GM03348 (cell line): Measurements from ENCODE around the gene PCDHB12.
A peak's percentile ranks its signal among the peaks of the same experiment; 100 is the strongest.
"Not testable (repeated sequence)": the region's sequence is repeated elsewhere in the genome, so short reads cannot be mapped to it uniquely, and the experiment has no call there.

ENCODE experiments used
- DNase-seq: peaks from one replicate; pipeline ENCODE4 v3.0.0; 2012; ENCODE audit warnings: low spot score

PCDHB12 gene

GRCh38 chr5:141208478-141208877 is at the start of gene PCDHB12:
Gene PCDHB12 (plus strand): TSS chr5:141208719. CDS start chr5:141208908, 189 bp downstream.
- peak; percentile 33 for DNase-seq

- peak; percentile 67 for DNase-seq
Measured at GRCh38 chr5:141172381-141173204, 35.9 kb upstream of the PCDHB12 start, which contains the start of gene PCDHB7. Gene PCDHB7 (plus strand): TSS chr5:141172644. CDS start chr5:141172836, 192 bp downstream.

- not testable (repeated sequence) for DNase-seq
Measured at GRCh38 chr5:141174291-141175104, 34.0 kb upstream of the PCDHB12 start.

GRCh38 chr5:141175933-141176332 is 32.6 kb upstream of the PCDHB12 start:
- DNase-seq = no peak

- DNase-seq = peak; percentile 56
Measured at GRCh38 chr5:141177577-141178191, 30.8 kb upstream of the PCDHB12 start, which contains the start of gene PCDHB8. Gene PCDHB8 (plus strand): TSS chr5:141177790. CDS start chr5:141178035, 245 bp downstream.

GRCh38 chr5:141179371-141179770 is 29.1 kb upstream of the PCDHB12 start:
- DNase-seq = not testable (repeated sequence)

GRCh38 chr5:141179876-141180275 is 28.6 kb upstream of the PCDHB12 start:
- DNase-seq = not testable (repeated sequence)

- no peak for DNase-seq
Measured at GRCh38 chr5:141180313-141180712, 28.2 kb upstream of the PCDHB12 start.

GRCh38 chr5:141182248-141182647 is 26.3 kb upstream of the PCDHB12 start, which contains the start of gene PCDHB16:
Gene PCDHB16 (plus strand): TSS chr5:141182387. CDS start chr5:141182560, 173 bp downstream.
- DNase-seq = peak; percentile 67

GRCh38 chr5:141184117-141184855 is 24.2 kb upstream of the PCDHB12 start:
- not testable (repeated sequence) for DNase-seq

- peak; percentile 51 for DNase-seq
Measured at GRCh38 chr5:141186897-141187512, 21.5 kb upstream of the PCDHB12 start, which contains the start of gene PCDHB9. Gene PCDHB9 (plus strand): TSS chr5:141187161. CDS start chr5:141187319, 158 bp downstream.

GRCh38 chr5:141188682-141189081 is 19.8 kb upstream of the PCDHB12 start:
- not testable (repeated sequence) for DNase-seq

GRCh38 chr5:141189131-141189530 is 19.4 kb upstream of the PCDHB12 start:
- DNase-seq = not testable (repeated sequence)

- peak; percentile 58 for DNase-seq
Measured at GRCh38 chr5:141192110-141192725, 16.3 kb upstream of the PCDHB12 start, which contains the start of gene PCDHB10. Gene PCDHB10 (plus strand): TSS chr5:141192353. CDS start chr5:141192553, 200 bp downstream.

- not testable (repeated sequence) for DNase-seq
Measured at GRCh38 chr5:141194332-141194731, 14.2 kb upstream of the PCDHB12 start.

GRCh38 chr5:141196363-141196762 is 12.2 kb upstream of the PCDHB12 start:
- no peak for DNase-seq

GRCh38 chr5:141199359-141200235 is 8.9 kb upstream of the PCDHB12 start, which contains the start of gene PCDHB11:
Gene PCDHB11 (plus strand): TSS chr5:141199627. CDS start chr5:141199775, 148 bp downstream.
- DNase-seq = peak; percentile 13

- not testable (repeated sequence) for DNase-seq
Measured at GRCh38 chr5:141201126-141201525, 7.4 kb upstream of the PCDHB12 start.

GRCh38 chr5:141201646-141202045 is 6.9 kb upstream of the PCDHB12 start:
- DNase-seq = not testable (repeated sequence)
